Measurements from ENCODE around the gene CTRL.

The CTRL gene

GRCh38 chr16:67951485-67951884 lies 19.8 kb upstream of the CTRL start:
- no peak for FAIRE-seq
- TF ChIP-seq POU2F2 (IDR thresholded peaks at IDR 0.05; ENCODE audit: low read depth, low read length) (no peak), PAX5 (IDR thresholded peaks at IDR 0.05; ENCODE audit: insufficient read depth, low read length, severe bottlenecking) (no peak), POLR2AphosphoS5 (IDR thresholded peaks at IDR 0.05; ENCODE audit: low read depth, low read length) (no peak), TAF1 (IDR thresholded peaks at IDR 0.05; ENCODE audit: low read depth, low read length) (no peak), POLR2A (IDR thresholded peaks at IDR 0.05; ENCODE audit: low read depth, low read length) (no peak), SPI1 (IDR thresholded peaks at IDR 0.05; ENCODE audit: low read depth, low read length) (no peak)
- no peak for DNase-seq (ENCODE audit: insufficient read length, low spot score)

- TF ChIP-seq POLR2AphosphoS5 (IDR thresholded peaks at IDR 0.05; ENCODE audit: low read depth, low read length), result no peak
- TF ChIP-seq TAF1 (IDR thresholded peaks at IDR 0.05; ENCODE audit: low read depth, low read length), result no peak
- no peak for TF ChIP-seq PAX5 (IDR thresholded peaks at IDR 0.05; ENCODE audit: insufficient read depth, low read length, severe bottlenecking)
- TF ChIP-seq POU2F2 (IDR thresholded peaks at IDR 0.05; ENCODE audit: low read depth, low read length), result no peak
- no peak for TF ChIP-seq SPI1 (IDR thresholded peaks at IDR 0.05; ENCODE audit: low read depth, low read length)
- no peak for TF ChIP-seq POLR2A (IDR thresholded peaks at IDR 0.05; ENCODE audit: low read depth, low read length)
- no peak for FAIRE-seq
- no peak for DNase-seq (ENCODE audit: insufficient read length, low spot score)
Observed at GRCh38 chr16:67950335-67950843, 18.7 kb upstream of the CTRL start.

- no peak for FAIRE-seq
- DNase-seq (ENCODE audit: insufficient read length, low spot score), result no peak
- TF ChIP-seq TAF1 (IDR thresholded peaks at IDR 0.05; ENCODE audit: low read depth, low read length), result no peak
- no peak for TF ChIP-seq POLR2AphosphoS5 (IDR thresholded peaks at IDR 0.05; ENCODE audit: low read depth, low read length)
Observed at GRCh38 chr16:67949645-67950044, 18.0 kb upstream of the CTRL start.

- TF ChIP-seq SPI1 (IDR thresholded peaks at IDR 0.05; ENCODE audit: low read depth, low read length) (no peak), TAF1 (IDR thresholded peaks at IDR 0.05; ENCODE audit: low read depth, low read length) (no peak), POLR2AphosphoS5 (IDR thresholded peaks at IDR 0.05; ENCODE audit: low read depth, low read length) (no peak), POU2F2 (IDR thresholded peaks at IDR 0.05; ENCODE audit: low read depth, low read length) (no peak), PAX5 (IDR thresholded peaks at IDR 0.05; ENCODE audit: insufficient read depth, low read length, severe bottlenecking) (no peak), POLR2A (IDR thresholded peaks at IDR 0.05; ENCODE audit: low read depth, low read length) (no peak)
- DNase-seq (ENCODE audit: insufficient read length, low spot score), result no peak
- no peak for FAIRE-seq
Observed at GRCh38 chr16:67948015-67948414, 16.4 kb upstream of the CTRL start.

GRCh38 chr16:67946966-67947558 lies 15.4 kb upstream of the CTRL start:
- DNase-seq (ENCODE audit: insufficient read length, low spot score) (no peak), FAIRE-seq (no peak)
- TF ChIP-seq TAF1 (IDR thresholded peaks at IDR 0.05; ENCODE audit: low read depth, low read length), result no peak
- no peak for TF ChIP-seq POLR2AphosphoS5 (IDR thresholded peaks at IDR 0.05; ENCODE audit: low read depth, low read length)
- no peak for TF ChIP-seq PAX5 (IDR thresholded peaks at IDR 0.05; ENCODE audit: insufficient read depth, low read length, severe bottlenecking)
- TF ChIP-seq SPI1 (IDR thresholded peaks at IDR 0.05; ENCODE audit: low read depth, low read length), result no peak
- no peak for TF ChIP-seq POU2F2 (IDR thresholded peaks at IDR 0.05; ENCODE audit: low read depth, low read length)
- no peak for TF ChIP-seq POLR2A (IDR thresholded peaks at IDR 0.05; ENCODE audit: low read depth, low read length)

GRCh38 chr16:67946128-67946569 lies 14.5 kb upstream of the CTRL start:
- no peak for DNase-seq (ENCODE audit: insufficient read length, low spot score)
- TF ChIP-seq POLR2AphosphoS5 (IDR thresholded peaks at IDR 0.05; ENCODE audit: low read depth, low read length) (no peak), PAX5 (IDR thresholded peaks at IDR 0.05; ENCODE audit: insufficient read depth, low read length, severe bottlenecking) (no peak), POU2F2 (IDR thresholded peaks at IDR 0.05; ENCODE audit: low read depth, low read length) (no peak), SPI1 (IDR thresholded peaks at IDR 0.05; ENCODE audit: low read depth, low read length) (no peak), POLR2A (IDR thresholded peaks at IDR 0.05; ENCODE audit: low read depth, low read length) (no peak), TAF1 (IDR thresholded peaks at IDR 0.05; ENCODE audit: low read depth, low read length) (no peak)
- no peak for FAIRE-seq

GRCh38 chr16:67945392-67945933 lies 13.8 kb upstream of the CTRL start:
- TF ChIP-seq POLR2A (IDR thresholded peaks at IDR 0.05; ENCODE audit: low read depth, low read length) (no peak), POLR2AphosphoS5 (IDR thresholded peaks at IDR 0.05; ENCODE audit: low read depth, low read length) (no peak), PAX5 (IDR thresholded peaks at IDR 0.05; ENCODE audit: insufficient read depth, low read length, severe bottlenecking) (no peak), POU2F2 (IDR thresholded peaks at IDR 0.05; ENCODE audit: low read depth, low read length) (no peak), SPI1 (IDR thresholded peaks at IDR 0.05; ENCODE audit: low read depth, low read length) (no peak), TAF1 (IDR thresholded peaks at IDR 0.05; ENCODE audit: low read depth, low read length) (no peak)
- no peak for FAIRE-seq
- DNase-seq (ENCODE audit: insufficient read length, low spot score), result no peak

- TF ChIP-seq PAX5 (IDR thresholded peaks at IDR 0.05; ENCODE audit: insufficient read depth, low read length, severe bottlenecking), result no peak
- no peak for DNase-seq (ENCODE audit: insufficient read length, low spot score)
- no peak for FAIRE-seq
Observed at GRCh38 chr16:67944690-67945391, 13.2 kb upstream of the CTRL start.

GRCh38 chr16:67943619-67944504 lies 12.2 kb upstream of the CTRL start, which contains the start of gene LCAT:
LCAT (minus strand) TSS chr16:67944120; CDS start chr16:67944101, 19 bp downstream.
- no peak for DNase-seq (ENCODE audit: insufficient read length, low spot score)
- TF ChIP-seq POLR2A (IDR thresholded peaks at IDR 0.05; ENCODE audit: low read depth, low read length), result no peak
- TF ChIP-seq SPI1 (IDR thresholded peaks at IDR 0.05; ENCODE audit: low read depth, low read length), result no peak
- no peak for TF ChIP-seq TAF1 (IDR thresholded peaks at IDR 0.05; ENCODE audit: low read depth, low read length)
- TF ChIP-seq POU2F2 (IDR thresholded peaks at IDR 0.05; ENCODE audit: low read depth, low read length), result no peak
- no peak for TF ChIP-seq POLR2AphosphoS5 (IDR thresholded peaks at IDR 0.05; ENCODE audit: low read depth, low read length)
- no peak for TF ChIP-seq PAX5 (IDR thresholded peaks at IDR 0.05; ENCODE audit: insufficient read depth, low read length, severe bottlenecking)
- no peak for FAIRE-seq
